H1 (cell line): Measurements from ENCODE around the gene PRPF38A. TPM values are rescaled to one million over a fixed set of nuclear protein-coding genes. Genes with fewer than 3 reads are reported as not detected.
A peak's percentile ranks its signal among the peaks of the same experiment; 100 is the strongest.

ENCODE experiments used
- ATF2 ChIP-seq: IDR thresholded peaks from 2 replicates; pipeline ENCODE4 v1.6.1; 2012; ENCODE audit warnings: low read length, inconsistent platforms
- BCL11A ChIP-seq, 2 experiments: IDR thresholded peaks; one replicate each; pipeline ENCODE4 v1.6.1; 2011; ENCODE audit warnings: low read depth in 2 of 2, low read length in 2 of 2, mild to moderate bottlenecking in 2 of 2
- BRCA1 ChIP-seq: IDR thresholded peaks from 2 replicates; pipeline ENCODE4 v1.6.1; 2012; ENCODE audit warnings: low read depth, low read length, improper control_type of control experiment
- CHD2 ChIP-seq: IDR thresholded peaks from 2 replicates; pipeline ENCODE4 v1.6.1; 2012; ENCODE audit warnings: low read length, improper control_type of control experiment
- NANOG ChIP-seq: IDR thresholded peaks from 2 replicates; pipeline ENCODE4 v1.6.1; 2011; ENCODE audit warnings: low read length, low read depth, mild to moderate bottlenecking, inconsistent platforms; ENCODE audit not compliant: insufficient read depth, poor library complexity, severe bottlenecking
- RBBP5 ChIP-seq: IDR thresholded peaks from 2 replicates; pipeline ENCODE4 v1.7.1; 2012; ENCODE audit warnings: low read depth, mild to moderate bottlenecking, inconsistent platforms, low read length, moderate library complexity, borderline replicate concordance
- SAP30 ChIP-seq: fragments of 300-600 bp; sonication (generic); IDR thresholded peaks from 2 replicates; pipeline ENCODE4 v1.7.1; 2012; ENCODE audit warnings: low read length, moderate library complexity, mild to moderate bottlenecking, inconsistent platforms; ENCODE audit not compliant: insufficient read depth, insufficient replicate concordance
- SRF ChIP-seq: IDR thresholded peaks from 2 replicates; pipeline ENCODE4 v1.6.1; 2011; ENCODE audit warnings: mild to moderate bottlenecking, low read depth, low read length, moderate library complexity
- YY1 ChIP-seq: IDR thresholded peaks from 2 replicates; pipeline ENCODE4 v1.6.1; 2011; ENCODE audit warnings: low read depth, mild to moderate bottlenecking, low read length
- polyA plus RNA-seq, 7 experiments: library from polyadenylated mRNA; depleted of rRNA in 3 of 7; stranded (reverse) in 5 of 7; unstranded in 2 of 7; fragments of >200 nt in 5 of 7; fragments of 200-250 nt in 2 of 7; gene quantifications; 1 replicate in 5 of 7; 2 replicates in 1 of 7; 4 replicates in 1 of 7; pipeline versions ENCODE4 v1.2.1 to v1.2.3, GENCODE V29; 2011 to 2013; ENCODE audit warnings: missing spikeins in 2 of 7, mixed read lengths in 2 of 7
- total RNA-seq: library from RNA; stranded (reverse); fragmentation: NEBNext Ultra II Directional; extraction: Animal tissue kit (Norgen Biotek cat#: 25700); gene quantifications from 2 replicates; pipeline ENCODE4 v1.2.1, GENCODE V29; 2021
- TF ChIP-seq, protein P1 (sequence below), 3 experiments: IDR thresholded peaks; 1 replicate in 2 of 3; 2 replicates in 1 of 3; pipeline versions ENCODE4 v1.5.1 to v1.6.1; 2011; ENCODE audit warnings: low read length in 3 of 3, mild to moderate bottlenecking in 3 of 3, inconsistent platforms in 2 of 3, low read depth in 1 of 3, moderate library complexity in 1 of 3; ENCODE audit not compliant: insufficient read depth in 1 of 3; ENCODE audit errors: control extremely low read depth in 1 of 3

PRPF38A gene
- total and polyA plus RNA-seq, 2 of the 8 experiments (the other 6 are each of a cell fraction or from before 2014, with no cell fraction given): 25.6 to 76.2 TPM

DNA sequence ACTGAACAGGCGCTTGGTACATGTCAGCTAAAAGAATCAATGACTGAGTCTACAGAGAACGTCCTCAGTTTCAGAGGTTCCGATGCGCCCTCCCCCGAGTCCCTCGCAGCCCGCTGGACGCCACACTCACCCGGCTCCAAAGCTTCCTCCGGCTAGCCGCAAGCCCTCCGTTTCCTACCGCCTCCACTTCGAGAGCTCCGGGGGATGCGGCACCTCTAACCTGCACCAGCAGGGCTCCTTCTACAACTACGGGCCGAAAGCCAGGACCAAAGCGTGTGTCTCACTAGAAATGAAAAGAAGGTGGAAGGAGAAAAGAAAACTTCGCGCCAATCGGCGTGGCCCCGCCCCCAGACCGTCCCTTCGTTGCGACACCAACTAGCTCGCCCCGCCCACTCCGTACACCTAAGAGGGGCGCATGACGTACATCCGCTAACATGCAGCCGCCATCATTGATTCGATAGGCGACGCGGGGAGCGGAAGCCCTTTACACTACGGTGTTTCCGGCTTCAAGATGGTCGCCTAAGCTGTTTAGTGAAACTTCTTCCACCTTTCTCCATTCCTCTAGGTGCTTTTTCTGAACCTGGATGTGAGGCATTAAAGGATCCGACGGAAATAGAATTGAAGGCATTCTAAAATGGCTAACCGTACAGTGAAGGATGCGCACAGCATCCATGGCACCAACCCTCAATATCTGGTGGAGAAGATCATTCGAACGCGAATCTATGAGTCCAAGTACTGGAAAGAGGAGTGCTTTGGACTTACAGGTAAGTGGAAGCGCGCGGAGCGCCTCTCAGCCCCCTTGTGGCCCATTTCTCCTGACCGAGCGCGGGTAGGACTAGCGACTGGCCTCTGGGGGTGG is at the start of gene PRPF38A, which contains the start of gene ORC1 (continued):
- TF ChIP-seq ATF2: peak; percentile 83
- no peak for TF ChIP-seq CHD2
- no peak for TF ChIP-seq SRF
- peak; percentile 37 for TF ChIP-seq SAP30
- TF ChIP-seq NANOG: no peak
- TF ChIP-seq, protein P1, sequence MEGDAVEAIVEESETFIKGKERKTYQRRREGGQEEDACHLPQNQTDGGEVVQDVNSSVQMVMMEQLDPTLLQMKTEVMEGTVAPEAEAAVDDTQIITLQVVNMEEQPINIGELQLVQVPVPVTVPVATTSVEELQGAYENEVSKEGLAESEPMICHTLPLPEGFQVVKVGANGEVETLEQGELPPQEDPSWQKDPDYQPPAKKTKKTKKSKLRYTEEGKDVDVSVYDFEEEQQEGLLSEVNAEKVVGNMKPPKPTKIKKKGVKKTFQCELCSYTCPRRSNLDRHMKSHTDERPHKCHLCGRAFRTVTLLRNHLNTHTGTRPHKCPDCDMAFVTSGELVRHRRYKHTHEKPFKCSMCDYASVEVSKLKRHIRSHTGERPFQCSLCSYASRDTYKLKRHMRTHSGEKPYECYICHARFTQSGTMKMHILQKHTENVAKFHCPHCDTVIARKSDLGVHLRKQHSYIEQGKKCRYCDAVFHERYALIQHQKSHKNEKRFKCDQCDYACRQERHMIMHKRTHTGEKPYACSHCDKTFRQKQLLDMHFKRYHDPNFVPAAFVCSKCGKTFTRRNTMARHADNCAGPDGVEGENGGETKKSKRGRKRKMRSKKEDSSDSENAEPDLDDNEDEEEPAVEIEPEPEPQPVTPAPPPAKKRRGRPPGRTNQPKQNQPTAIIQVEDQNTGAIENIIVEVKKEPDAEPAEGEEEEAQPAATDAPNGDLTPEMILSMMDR (IDR thresholded peaks at IDR 0.05; ENCODE audit: control extremely low read depth in 1 of 3, insufficient read depth in 1 of 3, low read depth in 1 of 3, low read length in 3 of 3): peak; percentile 53 to 87 (median 60)
- TF ChIP-seq BRCA1: no peak
- TF ChIP-seq YY1: peak; percentile 97
- peak; percentile 39; the same call in 1 of the 2 replicates for TF ChIP-seq RBBP5
- TF ChIP-seq BCL11A (IDR thresholded peaks at IDR 0.05; ENCODE audit: low read depth in 2 of 2, low read length in 2 of 2): no peak
